ENCODE measurements around the gene ADGRL3.

- TF ChIP-seq POLR2AphosphoS5 (IDR thresholded peaks at IDR 0.05) (no peak), CTCF (IDR thresholded peaks at IDR 0.05) (no peak), POLR2A (IDR thresholded peaks at IDR 0.05) (no peak), EP300 (IDR thresholded peaks at IDR 0.05) (no peak)
Observed at GRCh38 chr4:61555789-61556188, 355.7 kb downstream of the ADGRL3 start.

All from suprapubic skin (tissue), 4 donors.